Measurements from ENCODE around the gene DYDC1.

- TF ChIP-seq CTCF (IDR thresholded peaks at IDR 0.05) = no peak
- TF ChIP-seq POLR2A (IDR thresholded peaks at IDR 0.05) = no peak
These were observed 16.1 kb upstream of the DYDC1 start for GRCh38 chr10:80372675-80373074.

Measured in lower leg skin (tissue), 3 donors.